D721Med (cell line): ENCODE measurements around the gene CSDE1.

Source experiments
- DNase-seq: peaks from one replicate; pipeline ENCODE4 v3.0.0; 2011; ENCODE audit warnings: low spot score; ENCODE audit not compliant: insufficient read length
- FAIRE-seq: peaks from 2 replicates; lab custom pipeline; 2011; peaks lifted over from hg19 to GRCh38; lab: Jason Lieb, UNC
- CTCF ChIP-seq: IDR thresholded peaks from 2 replicates; pipeline ENCODE4 v1.5.1; 2012; ENCODE audit warnings: mild to moderate bottlenecking, control low read depth; ENCODE audit not compliant: insufficient read depth; ENCODE audit errors: missing control alignments

Gene CSDE1

GRCh38 chr1:114700036-114700600 is 57.7 kb downstream of the CSDE1 start:
- no peak for FAIRE-seq
- no peak for DNase-seq
- TF ChIP-seq CTCF = no peak

- FAIRE-seq = no peak
These were observed 61.0 kb downstream of the CSDE1 start for GRCh38 chr1:114696810-114697209.

GRCh38 chr1:114695430-114696058 is 62.2 kb downstream of the CSDE1 start, which contains the start of gene AMPD1:
Gene AMPD1, minus strand, starts transcription at chr1:114695546. Its CDS starts 75 bp downstream, at chr1:114695471.
- no peak for TF ChIP-seq CTCF
- DNase-seq (no peak), FAIRE-seq (no peak)

More at GRCh38 chr1:114696810-114697209, 61.0 kb downstream of the CSDE1 start:
- no peak for DNase-seq
- no peak for TF ChIP-seq CTCF

- no peak for TF ChIP-seq CTCF
- DNase-seq = no peak
- no peak for FAIRE-seq
These were observed 63.1 kb downstream of the CSDE1 start for GRCh38 chr1:114694540-114695310.

- no peak for TF ChIP-seq CTCF
- DNase-seq = no peak
- no peak for FAIRE-seq
These were observed 64.8 kb downstream of the CSDE1 start for GRCh38 chr1:114692947-114693346.

- no peak for TF ChIP-seq CTCF
- DNase-seq (no peak), FAIRE-seq (no peak)
These were observed 66.7 kb downstream of the CSDE1 start for GRCh38 chr1:114691061-114691460.
